Measurements from ENCODE around the gene BCL2L12.

Gene BCL2L12

DNA sequence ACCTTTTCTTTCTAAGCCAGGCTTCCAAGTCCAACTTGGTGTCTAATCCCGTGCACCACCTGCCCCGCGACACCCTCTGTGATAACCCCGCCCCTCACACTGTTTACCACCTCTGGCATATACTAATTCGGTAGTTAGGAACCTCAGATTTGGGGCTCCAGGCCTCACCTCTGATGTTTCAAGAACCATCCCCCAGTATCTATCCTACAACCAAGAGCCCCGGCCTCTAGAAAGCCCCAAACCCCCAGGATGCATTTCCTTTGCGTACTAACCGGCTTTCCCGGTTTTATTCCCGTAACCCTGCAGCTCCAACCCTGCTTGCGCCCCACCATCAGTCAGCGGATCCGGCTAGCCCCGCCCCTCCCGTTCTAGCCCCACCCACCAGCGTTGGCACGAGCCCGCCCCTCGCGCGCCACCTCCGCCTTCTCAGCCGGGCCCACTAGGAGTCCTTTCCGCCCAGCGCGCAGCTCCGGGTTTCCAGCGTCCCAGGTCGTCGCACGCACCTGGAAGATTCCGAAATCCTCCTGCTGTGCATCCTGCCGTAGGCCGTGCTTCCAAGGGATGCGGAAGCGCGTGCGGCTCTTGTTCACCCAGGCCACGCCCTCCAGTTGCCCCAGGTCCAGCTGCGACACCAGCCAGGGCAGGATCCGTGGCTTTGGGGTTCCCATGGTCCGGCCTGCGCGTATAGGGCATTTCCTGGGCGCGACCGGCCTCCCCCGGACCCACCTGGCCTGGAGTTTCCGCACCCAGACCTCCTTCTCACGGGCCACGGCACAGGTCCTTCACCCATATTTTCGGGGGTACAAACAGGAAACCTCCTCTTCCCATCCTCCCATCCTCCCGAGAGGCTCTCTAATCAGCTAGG, 1.3 kb upstream of the BCL2L12 start:
- Histone ChIP-seq H3K36me3 (ENCODE audit: control insufficient read depth, insufficient read depth, low read length) (no peaks in the 10 kb centered on the region), H3K27ac (peak overlapping the region; percentile 92), H3K9me3 (ENCODE audit: control insufficient read depth, low read length) (no peaks in the 10 kb centered on the region), H3K4me1 (no peaks in the 10 kb centered on the region), H2AFZ (peak overlapping the region; percentile 93), H3K4me3 (ENCODE audit: low read depth, low read length) (peak overlapping the region; percentile 96), H3K4me2 (ENCODE audit: low read length) (peak overlapping the region; percentile 100), H3K27me3 (ENCODE audit: control insufficient read depth, insufficient read depth, low read length) (no peaks in the 10 kb centered on the region), H3K79me2 (no peaks in the 10 kb centered on the region), H3K9ac (peak overlapping the region; percentile 5)
- TF ChIP-seq, protein P1, sequence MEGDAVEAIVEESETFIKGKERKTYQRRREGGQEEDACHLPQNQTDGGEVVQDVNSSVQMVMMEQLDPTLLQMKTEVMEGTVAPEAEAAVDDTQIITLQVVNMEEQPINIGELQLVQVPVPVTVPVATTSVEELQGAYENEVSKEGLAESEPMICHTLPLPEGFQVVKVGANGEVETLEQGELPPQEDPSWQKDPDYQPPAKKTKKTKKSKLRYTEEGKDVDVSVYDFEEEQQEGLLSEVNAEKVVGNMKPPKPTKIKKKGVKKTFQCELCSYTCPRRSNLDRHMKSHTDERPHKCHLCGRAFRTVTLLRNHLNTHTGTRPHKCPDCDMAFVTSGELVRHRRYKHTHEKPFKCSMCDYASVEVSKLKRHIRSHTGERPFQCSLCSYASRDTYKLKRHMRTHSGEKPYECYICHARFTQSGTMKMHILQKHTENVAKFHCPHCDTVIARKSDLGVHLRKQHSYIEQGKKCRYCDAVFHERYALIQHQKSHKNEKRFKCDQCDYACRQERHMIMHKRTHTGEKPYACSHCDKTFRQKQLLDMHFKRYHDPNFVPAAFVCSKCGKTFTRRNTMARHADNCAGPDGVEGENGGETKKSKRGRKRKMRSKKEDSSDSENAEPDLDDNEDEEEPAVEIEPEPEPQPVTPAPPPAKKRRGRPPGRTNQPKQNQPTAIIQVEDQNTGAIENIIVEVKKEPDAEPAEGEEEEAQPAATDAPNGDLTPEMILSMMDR (IDR thresholded peaks at IDR 0.05) = no peak

DNA sequence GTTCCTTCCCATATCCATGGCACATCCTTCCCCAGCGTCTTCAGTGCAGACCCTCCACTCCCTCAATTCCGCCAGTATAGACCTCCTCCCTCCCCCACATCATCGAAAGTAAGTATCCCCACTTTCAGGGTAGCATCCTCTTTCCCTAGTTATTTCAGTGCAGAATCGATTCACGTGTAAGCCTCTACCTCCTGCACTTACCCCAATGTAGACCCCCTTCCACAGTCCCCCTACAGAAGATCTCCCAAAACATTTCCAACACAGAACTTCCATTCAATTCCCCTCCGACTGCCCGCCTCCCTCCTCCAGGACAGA, 740 bp upstream of the BCL2L12 start:
- Histone ChIP-seq H3K9ac (peak overlapping the region; percentile 5), H3K9me3 (ENCODE audit: control insufficient read depth, low read length) (no peaks in the 10 kb centered on the region), H3K27me3 (ENCODE audit: control insufficient read depth, insufficient read depth, low read length) (no peaks in the 10 kb centered on the region), H3K4me3 (ENCODE audit: low read depth, low read length) (peak overlapping the region; percentile 96), H3K4me2 (ENCODE audit: low read length) (peak overlapping the region; percentile 100), H3K4me1 (no peaks in the 10 kb centered on the region), H2AFZ (peak overlapping the region; percentile 93), H3K36me3 (ENCODE audit: control insufficient read depth, insufficient read depth, low read length) (no peaks in the 10 kb centered on the region), H3K79me2 (no peaks in the 10 kb centered on the region), H3K27ac (peak overlapping the region; percentile 92)
- TF ChIP-seq, protein P1 (IDR thresholded peaks at IDR 0.05) = no peak

DNA sequence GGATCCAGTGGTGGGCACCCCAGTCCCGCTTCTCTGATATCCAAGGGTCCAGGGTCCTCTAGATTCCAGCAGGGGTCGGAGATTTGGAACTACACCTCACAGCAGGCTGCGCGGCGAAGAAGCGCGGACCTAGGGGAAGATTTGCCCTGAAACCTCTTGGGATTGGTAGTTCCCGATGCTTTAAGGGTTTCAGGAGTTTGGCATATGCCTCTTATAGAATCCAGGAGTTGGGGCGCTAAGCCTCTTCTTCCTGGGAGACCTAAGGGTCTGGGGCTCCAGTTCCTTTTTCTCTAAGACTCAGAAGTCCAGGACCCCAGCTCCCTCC, 349 bp downstream of the BCL2L12 start:
- no peaks in the 10 kb centered on the region for H3K9me3 ChIP-seq (ENCODE audit: control insufficient read depth, low read length)
- no peaks in the 10 kb centered on the region for H3K4me1 ChIP-seq
- H3K27me3 ChIP-seq (ENCODE audit: control insufficient read depth, insufficient read depth, low read length) = no peaks in the 10 kb centered on the region
- H3K4me2 ChIP-seq (ENCODE audit: low read length) = peak overlapping the region; percentile 100
- no peaks in the 10 kb centered on the region for H3K36me3 ChIP-seq (ENCODE audit: control insufficient read depth, insufficient read depth, low read length)
- TF ChIP-seq, protein P1 (IDR thresholded peaks at IDR 0.05) = no peak
- peak overlapping the region; percentile 38 for H3K9ac ChIP-seq
- H3K4me3 ChIP-seq (ENCODE audit: low read depth, low read length) = peak overlapping the region; percentile 96
- peak overlapping the region; percentile 92 for H3K27ac ChIP-seq
- H2AFZ ChIP-seq = peak overlapping the region; percentile 93
- no peaks in the 10 kb centered on the region for H3K79me2 ChIP-seq

DNA sequence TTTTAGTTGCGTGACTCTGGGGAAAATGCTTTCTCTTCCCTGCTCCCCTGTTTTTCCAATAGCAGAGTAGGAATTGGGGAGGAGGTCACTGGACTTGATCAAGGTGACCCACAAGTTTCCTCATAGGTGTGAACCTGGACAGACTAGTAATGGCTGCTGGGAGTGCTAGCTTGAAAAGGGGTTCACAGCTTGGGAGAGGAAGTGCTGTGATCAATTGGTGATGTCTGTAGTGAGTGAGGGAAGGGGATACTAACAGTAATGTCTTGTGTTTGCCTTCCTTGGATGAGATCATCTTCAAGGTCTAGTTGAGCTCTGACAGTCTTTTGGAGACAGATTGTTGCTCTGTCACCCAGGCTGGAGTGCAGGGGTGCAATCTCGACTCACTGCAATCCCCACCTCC, 1.7 kb downstream of the BCL2L12 start:
- Histone ChIP-seq H3K9ac (no peak overlapping the region), H3K4me3 (ENCODE audit: low read depth, low read length) (no peak overlapping the region), H2AFZ (no peak overlapping the region), H3K9me3 (ENCODE audit: control insufficient read depth, low read length) (no peaks in the 10 kb centered on the region), H3K36me3 (ENCODE audit: control insufficient read depth, insufficient read depth, low read length) (no peaks in the 10 kb centered on the region), H3K27me3 (ENCODE audit: control insufficient read depth, insufficient read depth, low read length) (no peaks in the 10 kb centered on the region), H3K79me2 (no peaks in the 10 kb centered on the region), H3K4me2 (ENCODE audit: low read length) (no peak overlapping the region), H3K27ac (no peak overlapping the region), H3K4me1 (peaks cover 4% of the 10 kb centered on the region)
- TF ChIP-seq, protein P1 (IDR thresholded peaks at IDR 0.05) = no peak

DNA sequence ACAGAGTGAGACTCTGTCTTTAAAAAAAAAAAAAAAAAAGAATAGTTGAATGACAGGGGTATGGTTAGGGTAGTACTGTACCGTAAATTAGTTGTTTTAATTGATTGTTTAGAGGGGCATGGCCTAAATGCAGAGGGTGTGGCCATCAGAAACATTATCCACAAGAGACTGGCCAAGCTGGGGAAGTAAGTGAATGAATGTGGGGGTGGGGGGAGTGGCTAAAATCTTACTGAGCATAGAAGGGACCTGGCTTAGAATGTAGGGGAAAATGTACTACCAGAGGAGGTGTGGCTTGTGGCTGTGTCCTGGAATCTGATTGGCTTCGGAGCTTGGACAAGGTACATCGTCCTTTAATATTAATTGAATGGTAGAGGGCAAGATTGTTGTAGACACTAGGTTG, 3.8 kb downstream of the BCL2L12 start:
- H3K4me1 ChIP-seq = peaks cover 4% of the 10 kb centered on the region
- H3K27ac ChIP-seq = no peak overlapping the region
- no peaks in the 10 kb centered on the region for H3K27me3 ChIP-seq (ENCODE audit: control insufficient read depth, insufficient read depth, low read length)
- H3K4me2 ChIP-seq (ENCODE audit: low read length) = no peak overlapping the region
- H3K79me2 ChIP-seq = no peaks in the 10 kb centered on the region
- H3K4me3 ChIP-seq (ENCODE audit: low read depth, low read length) = no peak overlapping the region
- H2AFZ ChIP-seq = no peak overlapping the region
- no peaks in the 10 kb centered on the region for H3K36me3 ChIP-seq (ENCODE audit: control insufficient read depth, insufficient read depth, low read length)
- no peaks in the 10 kb centered on the region for H3K9me3 ChIP-seq (ENCODE audit: control insufficient read depth, low read length)
- TF ChIP-seq, protein P1 (IDR thresholded peaks at IDR 0.05) = no peak
- no peak overlapping the region for H3K9ac ChIP-seq
